BJ (cell line): ENCODE data around the gene FYTTD1. TPM values are rescaled to one million over a fixed set of nuclear protein-coding genes. Genes with fewer than 3 reads are reported as not detected.
A peak's percentile ranks its signal among the peaks of the same experiment; 100 is the strongest.

Source experiments
- CTCF ChIA-PET: fragments of 350-600 bp; formaldehyde crosslinking; extraction: SDS; loops from one replicate; lab custom pipeline; 2021; ENCODE audit warnings: antibody characterized with exemption, inconsistent platforms; lab: Yijun Ruan, JAX
- POLR2A ChIA-PET: fragments of 300-600 bp; sonication (Branson Sonifier 250); formaldehyde crosslinking; extraction: SDS; loops from one replicate; lab custom pipeline; 2021; ENCODE audit warnings: antibody characterized with exemption; lab: Charles Lee
- DNase-seq: peaks from one replicate; pipeline ENCODE4 v3.0.0-alpha.2; 2011; ENCODE audit warnings: low read depth
- H3K27me3 ChIP-seq: 2 replicates; pipeline ENCODE4 v1.6.0; 2011; ENCODE audit warnings: low read length; ENCODE audit not compliant: control insufficient read depth, insufficient read depth
- H3K36me3 ChIP-seq: 2 replicates; pipeline ENCODE4 v1.5.1; 2011; ENCODE audit warnings: low read length; ENCODE audit not compliant: control insufficient read depth, insufficient read depth
- H3K4me3 ChIP-seq: 2 replicates; pipeline ENCODE4 v1.5.1; 2011; ENCODE audit warnings: low read depth, mild to moderate bottlenecking, control low read depth, low read length
- polyA plus RNA-seq: library from polyadenylated mRNA; depleted of rRNA; stranded (reverse); fragments of >200 nt; gene quantifications from 2 replicates; pipeline ENCODE4 v1.2.3, GENCODE V29; 2011
- TF ChIP-seq, protein P1 (sequence below): IDR thresholded peaks from 2 replicates; pipeline ENCODE4 v1.5.1; 2011; ENCODE audit warnings: low read depth, mild to moderate bottlenecking, control low read depth, inconsistent platforms, low read length, moderate library complexity; ENCODE audit not compliant: insufficient read depth

The FYTTD1 gene
- polyA plus RNA-seq, 1 experiment: 37.2 TPM

DNA sequence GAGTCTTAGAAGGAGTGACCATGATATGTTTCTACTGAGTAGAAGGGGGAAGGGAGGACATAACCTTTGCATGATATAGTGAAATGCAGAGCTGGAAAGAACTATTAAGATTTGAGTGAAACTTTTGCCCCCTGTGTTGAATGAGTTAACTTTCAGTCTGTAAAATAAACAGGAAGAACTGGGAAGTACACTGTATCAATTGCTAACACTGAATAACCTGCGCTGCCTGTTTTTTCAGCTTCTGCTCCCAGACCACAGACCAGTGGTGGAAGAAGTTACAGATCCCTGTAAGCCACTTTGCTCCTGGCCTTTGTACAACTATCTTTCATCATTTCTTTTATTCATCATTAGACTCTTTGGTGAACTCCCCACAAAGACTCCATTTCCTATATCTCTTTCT, 37.7 kb downstream of the FYTTD1 start:
- H3K4me3 ChIP-seq: no peak overlapping the region
- no peaks in the 10 kb centered on the region for H3K36me3 ChIP-seq
- TF ChIP-seq, protein P1, sequence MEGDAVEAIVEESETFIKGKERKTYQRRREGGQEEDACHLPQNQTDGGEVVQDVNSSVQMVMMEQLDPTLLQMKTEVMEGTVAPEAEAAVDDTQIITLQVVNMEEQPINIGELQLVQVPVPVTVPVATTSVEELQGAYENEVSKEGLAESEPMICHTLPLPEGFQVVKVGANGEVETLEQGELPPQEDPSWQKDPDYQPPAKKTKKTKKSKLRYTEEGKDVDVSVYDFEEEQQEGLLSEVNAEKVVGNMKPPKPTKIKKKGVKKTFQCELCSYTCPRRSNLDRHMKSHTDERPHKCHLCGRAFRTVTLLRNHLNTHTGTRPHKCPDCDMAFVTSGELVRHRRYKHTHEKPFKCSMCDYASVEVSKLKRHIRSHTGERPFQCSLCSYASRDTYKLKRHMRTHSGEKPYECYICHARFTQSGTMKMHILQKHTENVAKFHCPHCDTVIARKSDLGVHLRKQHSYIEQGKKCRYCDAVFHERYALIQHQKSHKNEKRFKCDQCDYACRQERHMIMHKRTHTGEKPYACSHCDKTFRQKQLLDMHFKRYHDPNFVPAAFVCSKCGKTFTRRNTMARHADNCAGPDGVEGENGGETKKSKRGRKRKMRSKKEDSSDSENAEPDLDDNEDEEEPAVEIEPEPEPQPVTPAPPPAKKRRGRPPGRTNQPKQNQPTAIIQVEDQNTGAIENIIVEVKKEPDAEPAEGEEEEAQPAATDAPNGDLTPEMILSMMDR: no peak
- POLR2A ChIA-PET: no interaction called here
- DNase-seq: no peak
- CTCF ChIA-PET: interaction anchor here (1.0 kb wide), 1 partner anchor 156 kb away, joined by 3 read pairs; no protein-coding TSS in a partner anchor
- H3K27me3 ChIP-seq: no peaks in the 10 kb centered on the region

DNA sequence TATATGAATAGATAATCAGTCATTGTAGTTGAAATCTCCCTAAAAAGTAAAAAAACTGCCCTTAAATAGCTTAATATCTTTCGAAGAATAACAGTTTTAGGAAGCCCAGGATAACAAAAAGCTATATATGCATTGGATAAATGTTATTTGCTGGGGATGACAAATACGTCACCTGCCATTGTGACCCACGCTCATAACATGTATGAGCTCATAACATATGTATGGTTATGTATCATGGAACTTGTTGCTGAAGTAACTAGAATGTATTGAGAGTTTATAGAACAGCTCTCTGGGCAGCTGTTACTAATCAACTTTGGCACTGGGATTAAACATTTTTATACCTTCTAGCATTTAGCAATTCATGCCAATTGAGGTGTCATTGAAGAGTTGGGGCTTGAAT, 39.6 kb downstream of the FYTTD1 start:
- CTCF ChIA-PET: no interaction called here
- DNase-seq: no peak
- no peak overlapping the region for H3K4me3 ChIP-seq
- TF ChIP-seq, protein P1: no peak
- no peaks in the 10 kb centered on the region for H3K36me3 ChIP-seq
- no peaks in the 10 kb centered on the region for H3K27me3 ChIP-seq
- POLR2A ChIA-PET: no interaction called here

DNA sequence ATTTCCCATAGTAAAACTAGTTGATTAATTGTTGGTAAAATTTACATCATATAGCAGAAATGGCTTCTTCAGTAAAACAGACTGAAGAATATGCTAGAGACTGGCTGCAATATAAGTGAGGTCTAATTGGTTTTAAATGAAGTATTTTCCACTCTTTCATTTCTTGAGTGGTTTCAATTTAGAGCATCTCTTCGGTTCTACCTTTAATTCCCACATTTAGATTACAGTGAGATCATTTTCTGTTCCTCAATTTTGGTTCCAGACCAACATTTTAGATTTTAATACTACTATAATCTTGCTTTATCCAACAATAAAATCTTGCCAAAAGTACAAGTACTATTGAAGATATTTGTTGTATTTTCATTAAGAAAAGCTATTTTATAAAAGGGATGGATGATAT, 40.4 kb downstream of the FYTTD1 start:
- H3K4me3 ChIP-seq: no peak overlapping the region
- TF ChIP-seq, protein P1: no peak
- ChIA-PET CTCF (no interaction called here), POLR2A (no interaction called here)
- no peaks in the 10 kb centered on the region for H3K36me3 ChIP-seq
- DNase-seq: no peak
- H3K27me3 ChIP-seq: no peaks in the 10 kb centered on the region

DNA sequence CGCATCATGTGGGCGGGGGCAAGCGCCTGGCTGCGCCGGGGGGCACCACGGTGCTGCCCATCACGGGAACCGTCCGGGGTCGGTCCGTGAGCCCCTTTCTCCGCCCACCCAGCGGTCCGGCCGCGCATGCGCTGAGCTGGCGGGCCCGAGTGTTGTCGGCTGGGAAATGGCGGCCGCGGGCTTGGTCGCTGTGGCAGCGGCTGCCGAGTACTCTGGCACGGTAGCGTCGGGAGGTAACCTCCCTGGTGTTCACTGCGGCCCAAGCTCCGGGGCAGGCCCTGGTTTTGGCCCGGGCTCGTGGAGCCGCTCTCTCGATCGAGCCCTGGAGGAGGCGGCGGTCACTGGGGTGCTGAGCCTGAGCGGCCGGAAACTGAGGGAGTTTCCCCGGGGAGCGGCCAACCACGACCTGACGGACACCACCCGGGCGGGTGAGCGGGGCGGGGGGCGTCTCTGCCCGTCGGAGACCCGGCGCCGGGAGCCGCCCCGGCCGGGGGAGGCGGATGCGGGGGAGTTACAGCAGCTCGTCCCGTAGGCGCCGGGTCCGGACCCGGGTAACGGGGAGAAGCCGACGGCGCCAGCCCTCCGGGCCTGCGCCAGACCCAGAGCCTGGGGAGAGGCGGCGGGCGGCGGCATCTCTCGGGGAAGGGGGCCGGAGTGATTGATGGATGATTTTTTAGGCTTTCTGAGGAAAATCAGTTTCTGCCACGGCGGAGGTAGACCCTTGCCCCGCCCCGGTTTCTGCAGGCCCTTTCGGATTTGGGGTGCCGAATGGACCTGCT, 41.6 kb downstream of the FYTTD1 start, which contains the start of gene LRCH3:
Gene LRCH3 (plus strand): TSS at position 142 of the 779 bp plus-strand sequence. CDS start 25 bp downstream, at position 167.
- TF ChIP-seq, protein P1: no peak
- POLR2A ChIA-PET: interaction anchor here (1.3 kb wide), 1 partner anchor 18 kb away, joined by 7 read pairs; no protein-coding TSS in a partner anchor
- no peak for DNase-seq
- no peaks in the 10 kb centered on the region for H3K36me3 ChIP-seq
- H3K27me3 ChIP-seq: no peaks in the 10 kb centered on the region
- peak within 1 kb of the TSS; percentile 79 for H3K4me3 ChIP-seq
- CTCF ChIA-PET: interaction anchor here (0.7 to 0.9 kb wide), 2 partner anchors 38 to 43 kb away, joined by 3 read pairs; no protein-coding TSS in a partner anchor

DNA sequence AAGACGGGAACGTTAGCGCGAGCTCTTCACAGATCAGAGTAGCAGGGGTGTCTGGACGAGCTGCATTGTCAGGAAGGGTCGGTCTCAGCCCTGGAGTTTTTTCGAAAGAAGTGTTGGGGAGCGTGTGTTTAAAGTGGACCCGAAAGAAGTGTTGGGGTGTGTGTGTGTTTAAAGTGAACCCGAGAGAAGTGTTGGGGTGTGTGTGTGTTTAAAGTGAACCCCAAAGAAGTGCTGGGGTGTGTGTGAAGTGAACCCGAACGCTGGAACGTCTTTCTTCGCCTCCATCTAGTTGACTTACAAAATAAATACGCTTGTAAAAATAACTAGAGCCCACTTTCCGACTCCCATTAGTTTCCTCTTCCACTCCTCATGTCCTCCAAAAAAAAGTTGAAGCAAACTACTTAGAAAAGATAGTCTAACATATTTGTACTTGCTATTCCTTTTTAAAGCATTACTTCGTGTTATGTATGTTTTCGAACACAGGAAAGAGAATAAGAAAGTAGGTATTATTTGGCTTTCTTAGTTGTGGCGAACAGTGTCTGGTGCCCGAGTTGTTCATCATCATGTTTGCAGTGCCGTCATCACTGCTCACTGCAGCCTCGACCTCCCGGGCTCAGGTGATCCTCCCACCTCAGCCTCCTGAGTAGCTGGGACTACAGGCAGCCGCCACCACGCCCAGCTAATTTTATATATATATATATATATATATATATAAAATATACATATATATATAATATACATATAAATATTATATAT, 42.4 kb downstream of the FYTTD1 start:
- Histone ChIP-seq H3K4me3 (peak overlapping the region; percentile 79), H3K36me3 (no peaks in the 10 kb centered on the region), H3K27me3 (no peaks in the 10 kb centered on the region)
- CTCF ChIA-PET: no interaction called here
- POLR2A ChIA-PET: interaction anchor here (1.3 kb wide), 1 partner anchor 17 kb away, joined by 7 read pairs; no protein-coding TSS in a partner anchor
- no peak for DNase-seq
- TF ChIP-seq, protein P1: no peak
